Skin of body (tissue), 2 donors: ENCODE results near the gene PTK7. TPM values are rescaled to one million over a fixed set of nuclear protein-coding genes. Genes with fewer than 3 reads are reported as not detected.

Experiments
- DNase-seq: peaks from one replicate; lab custom pipeline; 2025; lab: John Stamatoyannopoulos, UW
- total RNA-seq: library from RNA; depleted of rRNA; stranded (reverse); fragments of >200 nt; gene quantifications from one replicate; pipeline ENCODE4 v1.2.3, GENCODE V29; 2014

The PTK7 gene
- total RNA-seq, 1 donor from 2014 or later: 121 TPM

DNA sequence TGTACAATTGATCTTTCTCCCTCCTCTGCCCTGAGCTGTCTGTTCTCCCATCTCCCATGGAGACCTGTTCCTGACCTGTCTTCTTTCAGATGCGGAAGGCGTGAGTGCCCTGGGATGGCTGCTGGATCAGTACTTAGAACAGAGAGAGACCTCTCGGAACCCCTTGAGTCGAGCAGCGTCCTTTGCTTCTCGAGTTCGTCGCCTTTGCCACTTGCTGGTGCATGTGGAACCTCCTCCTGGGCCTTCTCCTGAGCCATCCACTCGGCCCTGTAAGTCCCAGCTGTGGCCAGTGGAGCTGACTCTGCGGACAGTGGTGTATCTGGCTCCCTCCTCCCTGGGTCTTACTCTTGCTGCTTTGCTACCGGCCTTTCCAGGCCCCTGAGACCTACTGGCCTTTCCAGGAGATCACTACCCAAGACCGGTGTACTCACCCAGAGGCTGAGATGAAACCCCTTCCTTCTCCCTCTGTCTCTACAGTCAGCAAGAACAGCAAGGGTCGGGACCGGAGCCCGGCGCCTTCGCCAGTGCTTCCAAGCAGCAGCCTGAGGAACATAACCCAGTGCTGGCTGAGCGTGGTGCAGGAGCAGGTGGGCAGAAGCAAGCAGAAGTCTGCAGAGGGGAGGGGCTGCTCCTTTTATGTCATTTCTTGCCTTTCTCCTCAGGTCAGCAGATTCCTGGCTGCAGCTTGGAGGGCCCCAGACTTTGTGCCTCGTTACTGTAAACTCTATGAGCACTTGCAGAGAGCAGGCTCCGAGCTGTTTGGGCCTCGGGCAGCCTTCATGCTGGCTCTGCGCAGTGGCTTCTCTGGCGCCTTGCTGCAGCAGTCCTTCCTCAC lies 128.4 kb downstream of the PTK7 start:
- DNase-seq: no peak

DNA sequence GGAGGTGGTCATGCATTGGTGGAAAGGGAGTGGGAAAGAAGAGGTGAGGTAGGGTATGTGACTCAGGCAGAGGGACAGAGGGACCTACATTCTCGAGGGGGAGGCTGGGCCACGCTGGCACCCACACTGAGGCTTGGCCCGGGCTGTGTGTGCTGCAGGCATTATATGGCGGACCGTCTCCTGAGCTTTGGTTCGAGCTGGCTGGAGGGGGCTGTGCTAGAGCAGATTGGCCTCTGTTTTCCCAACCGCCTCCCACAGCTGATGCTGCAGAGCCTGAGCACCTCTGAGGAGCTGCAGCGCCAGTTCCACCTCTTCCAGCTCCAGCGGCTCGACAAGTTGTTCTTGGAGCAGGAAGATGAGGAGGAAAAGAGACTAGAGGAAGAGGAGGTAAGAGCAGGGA lies 129.7 kb downstream of the PTK7 start:
- no peak for DNase-seq

DNA sequence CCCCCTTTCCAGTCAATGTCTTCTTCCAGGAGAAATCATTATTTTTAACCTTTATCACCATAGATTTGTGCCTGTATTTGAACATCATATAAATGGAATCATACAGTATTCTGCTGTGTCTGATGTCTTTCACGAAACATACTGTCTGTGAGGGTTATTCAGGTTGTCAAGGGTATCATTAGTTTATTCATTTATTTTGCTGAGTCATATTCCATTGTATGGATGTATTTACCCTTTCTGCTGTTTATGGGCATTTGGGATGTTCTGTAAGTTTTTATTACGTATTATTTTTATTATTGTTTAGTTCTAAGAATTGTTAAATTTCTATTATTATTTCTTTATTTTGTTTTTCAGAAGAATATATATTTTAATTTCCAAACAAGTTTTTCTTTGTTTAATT lies 131.2 kb downstream of the PTK7 start:
- no peak for DNase-seq

Other genes with a start within 250 kb of the PTK7 start
- gene RPL7L1, start 196.7 kb upstream of the PTK7 start, total RNA-seq: 88.3 TPM
- gene PTCRA, start 160.3 kb upstream of the PTK7 start, total RNA-seq: not detected
- gene CNPY3, start 146.8 kb upstream of the PTK7 start, total RNA-seq: 18.1 TPM
- 0.20 TPM for gene GNMT, start 115.6 kb upstream of the PTK7 start, total RNA-seq
- gene PEX6, start 97.1 kb upstream of the PTK7 start, total RNA-seq: 13.1 TPM
- 23.8 TPM for gene PPP2R5D, start 91.7 kb upstream of the PTK7 start, total RNA-seq
- gene MEA1, start 62.4 kb upstream of the PTK7 start, total RNA-seq: 28.9 TPM
- 82.3 TPM for gene KLHDC3, start 62.1 kb upstream of the PTK7 start, total RNA-seq
- 36.2 TPM for gene RRP36, start 54.7 kb upstream of the PTK7 start, total RNA-seq
- 20.3 TPM for gene CUL7, start 22.5 kb upstream of the PTK7 start, total RNA-seq
- gene MRPL2, start 16.9 kb upstream of the PTK7 start, total RNA-seq: 17.3 TPM
- 15.6 TPM for gene KLC4, start 16.7 kb upstream of the PTK7 start, total RNA-seq
- gene SRF, start 95.0 kb downstream of the PTK7 start, total RNA-seq: 12.5 TPM
- 18.8 TPM for gene CUL9, start 105.9 kb downstream of the PTK7 start, total RNA-seq
- gene DNPH1, start 153.2 kb downstream of the PTK7 start, total RNA-seq: 26.3 TPM
- 0.10 TPM for gene TTBK1, start 167.2 kb downstream of the PTK7 start, total RNA-seq
- not detected for gene SLC22A7, start 221.9 kb downstream of the PTK7 start, total RNA-seq
- gene CRIP3, start 232.5 kb downstream of the PTK7 start, total RNA-seq: 1.1 TPM